Raji (cell line): Measurements from ENCODE around the gene COX14.

Experiments
- POLR2A ChIP-seq: IDR thresholded peaks from 2 replicates; pipeline ENCODE4 v1.6.1; 2011; ENCODE audit warnings: low read depth, low read length, control low read depth; ENCODE audit not compliant: insufficient read depth

Gene COX14

DNA sequence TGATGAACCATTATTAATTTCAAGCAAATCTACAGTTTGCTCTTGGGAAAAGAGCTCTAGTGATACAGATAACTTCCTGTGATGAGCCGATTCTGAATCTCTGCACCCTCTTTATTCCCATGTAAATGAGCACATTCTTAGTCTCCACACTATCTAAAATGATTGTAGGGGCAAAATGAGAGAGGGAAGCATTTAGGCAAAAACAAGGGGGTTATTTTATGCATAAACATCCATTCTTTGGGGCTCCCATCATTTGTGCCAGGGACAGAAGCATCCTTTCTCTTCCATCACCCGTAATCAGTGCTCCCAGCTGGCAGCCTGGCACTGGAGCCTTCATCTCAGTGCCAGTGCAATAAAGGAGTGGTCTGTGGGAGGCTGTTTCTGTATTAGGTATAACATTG, 9.9 kb upstream of the COX14 start:
- no peak for TF ChIP-seq POLR2A

DNA sequence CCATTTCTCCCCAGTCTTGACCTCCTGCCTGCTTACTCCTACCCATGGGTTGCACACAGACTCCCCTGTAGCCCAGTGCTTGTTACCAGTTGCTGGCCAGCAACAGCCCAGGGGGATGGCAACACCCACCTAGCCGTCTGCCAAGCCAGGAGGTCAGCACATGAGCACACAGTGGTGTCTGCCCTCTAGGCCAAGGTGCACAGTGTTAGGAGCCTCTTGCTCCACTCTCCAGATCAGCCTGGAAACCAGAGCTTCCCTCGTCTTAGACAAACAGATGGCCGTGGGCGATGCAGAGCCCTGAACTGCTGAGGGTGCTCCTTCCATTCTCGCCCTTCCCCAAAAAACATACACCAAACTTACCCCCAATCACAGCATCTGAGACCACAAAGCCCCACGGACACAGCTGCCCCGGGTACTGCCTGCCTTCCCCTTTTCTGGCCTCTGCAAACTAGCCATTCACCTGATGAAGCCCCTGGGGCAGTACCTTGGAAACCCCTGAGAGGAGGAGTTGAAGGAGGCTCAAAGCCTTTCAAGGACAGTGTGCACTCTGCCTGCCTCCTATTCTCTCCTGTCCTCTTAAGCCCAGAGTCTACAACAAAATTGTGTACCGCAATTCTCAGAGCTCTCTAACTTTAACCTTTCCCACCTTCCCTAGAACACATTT, 9.3 kb upstream of the COX14 start:
- TF ChIP-seq POLR2A = no peak

DNA sequence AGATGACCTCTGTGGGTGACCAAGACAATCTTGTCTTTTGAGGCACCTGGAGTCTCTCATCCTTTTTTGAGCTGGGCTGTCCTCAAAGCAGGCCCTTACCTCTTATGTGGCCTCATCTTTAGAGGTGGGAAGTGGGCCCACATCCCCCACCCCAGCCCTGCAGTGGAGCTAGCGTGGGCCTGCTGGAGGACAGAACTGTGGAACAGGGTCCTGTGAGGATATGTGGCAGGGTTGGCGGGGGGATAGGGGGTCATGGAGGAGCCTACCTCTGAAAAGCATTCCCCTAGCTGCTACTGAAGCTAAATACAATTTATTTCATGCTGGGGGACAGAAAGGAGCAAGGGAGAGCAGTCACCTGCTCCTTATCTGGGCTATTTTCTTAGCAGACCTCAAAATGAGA, 8.7 kb upstream of the COX14 start:
- TF ChIP-seq POLR2A = no peak

DNA sequence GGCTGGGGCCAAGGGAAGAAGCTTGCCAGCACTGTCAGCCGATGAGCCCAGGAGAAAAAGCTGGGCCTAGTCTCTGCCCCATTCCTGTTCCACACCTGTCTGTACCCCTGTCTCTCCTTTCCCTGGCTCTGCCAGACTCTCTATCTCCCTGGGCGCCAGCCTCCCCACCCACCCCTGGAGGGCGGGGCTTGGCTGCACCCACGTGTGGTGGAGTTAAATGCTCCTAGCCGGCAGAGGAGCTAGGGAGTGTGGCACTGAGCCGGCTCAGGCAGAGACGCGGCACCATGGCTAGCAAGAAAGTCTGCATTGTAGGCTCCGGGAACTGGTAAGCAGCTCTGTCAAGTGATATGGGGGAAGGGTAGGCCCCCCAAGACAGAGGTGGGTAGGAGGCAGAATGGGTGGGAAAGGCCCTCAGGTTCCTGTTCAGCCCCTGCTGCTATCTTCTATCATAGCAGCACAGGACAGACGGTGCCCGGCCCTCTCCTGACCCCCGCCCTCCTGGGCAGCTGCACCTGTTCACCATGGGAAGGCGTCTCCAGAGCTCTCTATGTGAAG, 8.2 kb upstream of the COX14 start, which contains the start of gene GPD1:
Gene GPD1, plus strand, starts transcription at position 242 of the 555 bp plus-strand sequence. Its CDS starts 43 bp downstream, at position 285.
- TF ChIP-seq POLR2A = no peak

DNA sequence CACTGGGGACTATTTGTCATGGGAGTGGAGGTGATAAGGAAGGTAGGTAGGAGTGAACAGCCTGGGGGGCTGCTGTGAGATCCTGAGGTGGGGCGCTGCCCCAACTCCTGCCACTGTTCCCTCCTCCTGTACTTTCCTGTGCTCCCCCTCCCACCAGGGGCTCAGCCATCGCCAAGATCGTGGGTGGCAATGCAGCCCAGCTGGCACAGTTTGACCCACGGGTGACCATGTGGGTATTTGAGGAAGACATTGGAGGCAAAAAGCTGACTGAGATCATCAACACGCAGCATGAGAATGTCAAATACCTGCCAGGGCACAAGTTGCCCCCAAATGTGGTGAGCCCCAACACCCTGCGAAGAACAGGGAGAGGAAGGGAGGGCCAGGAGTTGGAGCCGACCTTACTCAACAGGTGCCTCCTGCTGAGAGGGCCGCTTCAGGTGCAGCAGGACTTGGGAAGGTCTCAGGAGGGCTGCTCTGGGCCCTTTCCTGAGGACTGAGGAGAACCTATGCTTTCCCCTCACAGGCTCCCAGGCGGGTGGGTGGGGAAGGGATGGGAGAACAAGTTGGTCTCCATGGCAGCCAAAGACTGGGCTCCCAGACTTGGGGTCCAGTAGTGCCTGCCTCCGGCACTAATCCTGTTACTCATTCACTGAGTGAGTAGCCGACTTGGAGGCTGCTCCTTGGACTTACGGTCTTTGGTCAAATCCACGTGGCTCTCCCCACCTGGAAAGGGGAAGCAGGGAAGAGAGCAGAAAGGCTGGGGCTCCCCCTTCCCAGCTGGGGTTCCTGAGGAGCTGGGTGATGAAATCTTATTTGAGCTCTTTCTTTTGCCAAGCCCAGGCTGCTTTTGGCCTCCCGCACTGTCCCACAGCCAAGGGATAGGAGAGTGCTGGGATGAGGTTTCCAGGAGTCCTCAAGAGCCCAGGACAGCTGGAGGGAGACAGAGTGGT, 7.3 kb upstream of the COX14 start:
- no peak for TF ChIP-seq POLR2A

DNA sequence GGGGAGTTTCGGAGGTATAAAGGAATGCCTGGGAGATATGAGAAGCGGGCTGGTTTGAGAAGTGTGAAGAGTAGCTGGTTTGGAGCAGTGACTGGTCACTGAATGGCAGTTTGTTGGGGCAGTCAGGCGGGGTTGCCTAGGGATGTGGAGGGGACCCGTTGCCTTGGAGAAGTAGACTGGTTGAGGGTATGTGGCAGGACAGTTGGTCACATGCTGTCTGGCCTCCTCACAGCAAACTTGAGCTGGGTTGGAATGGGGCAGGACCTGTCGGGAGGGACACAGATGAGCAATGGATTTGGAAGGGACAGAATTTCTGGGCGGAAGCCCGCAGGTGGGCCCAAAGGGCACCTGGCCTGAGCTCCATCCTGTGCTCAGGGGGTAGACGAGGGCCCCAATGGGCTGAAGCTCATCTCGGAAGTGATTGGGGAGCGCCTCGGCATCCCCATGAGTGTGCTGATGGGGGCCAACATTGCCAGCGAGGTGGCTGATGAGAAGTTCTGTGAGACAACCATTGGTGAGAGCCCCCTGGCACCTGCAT, 6.1 kb upstream of the COX14 start:
- no peak for TF ChIP-seq POLR2A

DNA sequence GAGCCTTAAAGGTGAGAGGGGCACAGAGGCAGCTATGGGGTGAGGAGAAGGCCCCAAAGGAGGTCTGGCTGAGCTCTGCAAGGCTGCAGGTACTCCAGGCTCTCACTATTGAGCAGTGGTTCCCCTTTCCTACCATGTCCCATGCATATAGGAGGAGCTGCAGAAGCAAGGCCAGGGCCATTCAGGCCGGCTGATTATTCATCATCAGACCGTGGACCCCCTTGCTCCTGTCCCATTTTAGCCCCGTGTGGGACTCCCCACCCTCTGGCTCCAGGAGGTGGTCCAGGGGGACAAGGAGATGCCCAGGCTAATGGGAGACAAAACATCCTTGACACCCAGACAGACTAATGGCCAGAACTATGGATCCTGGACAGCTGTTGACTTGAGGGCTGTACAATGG, 5.1 kb upstream of the COX14 start:
- no peak for TF ChIP-seq POLR2A

DNA sequence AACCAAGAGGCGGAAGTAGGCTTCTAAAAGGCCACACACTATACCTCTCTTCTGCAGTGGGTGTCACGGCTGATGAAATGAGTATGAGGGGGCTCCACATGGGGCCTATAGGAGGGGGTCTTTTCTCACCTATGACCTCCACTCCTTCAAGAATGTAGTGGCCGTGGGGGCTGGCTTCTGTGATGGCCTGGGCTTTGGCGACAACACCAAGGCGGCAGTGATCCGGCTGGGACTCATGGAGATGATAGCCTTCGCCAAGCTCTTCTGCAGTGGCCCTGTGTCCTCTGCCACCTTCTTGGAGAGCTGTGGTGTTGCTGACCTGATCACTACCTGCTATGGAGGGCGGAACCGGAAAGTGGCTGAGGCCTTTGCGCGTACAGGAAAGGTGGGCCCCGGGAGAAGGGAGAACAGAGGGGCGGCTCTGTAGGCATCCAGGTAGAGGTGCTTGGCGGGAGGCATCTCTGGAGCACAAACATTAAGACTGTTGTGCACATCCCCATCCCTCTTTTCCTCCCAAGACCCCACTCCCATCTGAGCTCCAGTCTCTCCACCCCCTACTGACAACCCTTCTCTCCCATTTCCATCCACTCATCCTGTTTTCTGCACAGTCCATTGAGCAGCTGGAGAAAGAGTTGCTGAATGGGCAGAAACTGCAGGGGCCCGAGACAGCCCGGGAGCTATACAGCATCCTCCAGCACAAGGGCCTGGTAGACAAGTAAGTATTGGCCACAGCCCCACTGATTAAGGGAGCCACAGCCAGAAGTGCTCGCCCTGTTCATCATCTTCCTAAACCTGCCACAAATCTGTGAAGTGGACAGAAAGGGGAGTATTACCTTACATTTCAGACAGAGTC, 4.4 kb upstream of the COX14 start:
- no peak for TF ChIP-seq POLR2A

DNA sequence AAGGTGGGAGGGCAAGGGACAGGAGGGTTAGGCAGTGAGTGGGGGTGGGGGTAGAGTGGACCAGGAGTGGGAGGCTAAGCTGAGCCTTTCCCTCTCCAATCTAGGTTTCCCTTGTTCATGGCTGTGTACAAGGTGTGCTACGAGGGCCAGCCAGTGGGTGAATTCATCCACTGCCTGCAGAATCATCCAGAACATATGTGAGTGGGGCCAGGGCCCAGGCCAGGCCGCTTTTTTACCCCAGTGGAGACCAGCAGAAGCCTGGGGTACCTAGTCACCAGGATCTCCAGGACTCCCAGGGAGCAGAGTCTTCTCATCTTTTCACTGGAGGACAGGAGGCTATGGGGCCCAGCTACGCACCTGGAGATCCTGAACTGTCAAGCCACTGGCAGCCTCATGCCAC, 2.7 kb upstream of the COX14 start:
- TF ChIP-seq POLR2A = no peak

DNA sequence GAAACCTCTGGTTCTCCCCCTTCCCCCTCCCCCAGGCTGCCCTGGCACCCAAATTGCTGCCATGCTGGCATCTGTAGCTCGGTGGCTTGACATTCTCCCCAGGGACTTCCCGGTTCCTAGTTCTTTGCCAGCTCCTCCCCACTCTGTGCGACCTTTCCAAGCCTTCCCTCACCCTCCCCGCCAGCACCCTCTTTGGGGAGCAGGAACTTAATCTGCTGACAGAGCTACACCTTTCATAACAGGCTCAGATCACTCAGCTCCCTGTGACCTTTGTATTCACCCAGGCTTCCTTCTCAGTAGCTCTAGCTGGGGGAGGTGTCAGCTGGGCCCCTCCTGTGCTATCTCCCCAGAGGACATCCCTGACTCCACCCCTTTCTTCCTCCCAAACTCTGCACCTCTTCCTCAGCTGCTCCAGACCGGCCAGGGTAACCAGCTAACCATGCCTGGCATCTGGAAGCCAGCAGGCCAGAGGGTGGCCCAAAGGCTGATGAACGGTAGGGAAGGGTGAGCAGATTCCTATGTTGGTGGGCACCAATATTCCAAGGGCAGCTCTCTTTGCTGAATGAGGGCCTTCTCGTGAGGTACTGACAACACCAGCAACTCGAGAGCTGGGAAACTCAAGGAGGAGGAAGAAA, 1.8 kb upstream of the COX14 start:
- no peak for TF ChIP-seq POLR2A

DNA sequence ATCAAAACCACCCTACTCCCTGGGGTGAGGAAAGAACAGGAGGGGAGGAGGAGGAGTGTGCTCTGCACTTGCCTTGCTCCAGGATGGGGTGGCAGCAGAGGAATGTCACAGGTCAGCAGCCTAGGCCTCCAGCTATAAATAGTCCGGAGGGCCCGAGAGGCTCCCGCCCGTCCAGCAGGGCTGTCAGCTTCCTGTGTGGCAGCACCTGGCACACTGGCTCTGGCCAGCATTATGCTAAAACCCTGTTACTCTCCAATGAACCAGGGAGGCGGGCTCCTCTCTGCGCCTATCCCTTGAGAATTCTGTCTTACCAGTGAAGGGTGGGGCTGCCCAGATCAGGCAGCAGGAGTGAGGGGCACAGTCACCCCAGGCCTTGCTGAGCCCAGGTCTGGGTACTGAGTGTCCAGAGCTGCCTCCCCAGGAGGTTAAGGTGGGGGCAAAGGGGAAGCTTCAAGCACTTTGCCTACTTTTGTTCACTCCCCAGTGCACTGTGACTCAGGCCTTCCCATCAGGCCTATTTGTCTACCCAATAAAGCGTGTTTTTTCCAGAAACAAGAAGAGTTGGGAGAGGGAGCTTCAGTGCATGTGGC, 1.2 kb upstream of the COX14 start:
- peak; percentile 14; the same call in 1 of the 2 replicates for TF ChIP-seq POLR2A

DNA sequence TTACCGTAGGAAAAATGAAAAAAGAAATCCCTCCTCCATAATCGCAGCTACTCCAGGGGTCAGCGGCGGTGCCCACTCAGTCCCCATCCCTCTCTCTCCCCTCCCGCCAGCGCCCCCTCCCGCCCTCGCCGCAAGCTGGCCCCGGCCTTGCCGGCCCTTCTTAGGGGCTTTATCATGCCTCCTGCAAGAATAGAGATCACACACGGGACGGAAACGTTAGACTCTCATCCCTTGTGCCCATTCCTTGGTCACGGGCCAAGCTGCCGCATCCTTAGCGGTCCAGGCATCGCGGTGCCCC, 692 bp upstream of the COX14 start:
- TF ChIP-seq POLR2A = no peak

DNA sequence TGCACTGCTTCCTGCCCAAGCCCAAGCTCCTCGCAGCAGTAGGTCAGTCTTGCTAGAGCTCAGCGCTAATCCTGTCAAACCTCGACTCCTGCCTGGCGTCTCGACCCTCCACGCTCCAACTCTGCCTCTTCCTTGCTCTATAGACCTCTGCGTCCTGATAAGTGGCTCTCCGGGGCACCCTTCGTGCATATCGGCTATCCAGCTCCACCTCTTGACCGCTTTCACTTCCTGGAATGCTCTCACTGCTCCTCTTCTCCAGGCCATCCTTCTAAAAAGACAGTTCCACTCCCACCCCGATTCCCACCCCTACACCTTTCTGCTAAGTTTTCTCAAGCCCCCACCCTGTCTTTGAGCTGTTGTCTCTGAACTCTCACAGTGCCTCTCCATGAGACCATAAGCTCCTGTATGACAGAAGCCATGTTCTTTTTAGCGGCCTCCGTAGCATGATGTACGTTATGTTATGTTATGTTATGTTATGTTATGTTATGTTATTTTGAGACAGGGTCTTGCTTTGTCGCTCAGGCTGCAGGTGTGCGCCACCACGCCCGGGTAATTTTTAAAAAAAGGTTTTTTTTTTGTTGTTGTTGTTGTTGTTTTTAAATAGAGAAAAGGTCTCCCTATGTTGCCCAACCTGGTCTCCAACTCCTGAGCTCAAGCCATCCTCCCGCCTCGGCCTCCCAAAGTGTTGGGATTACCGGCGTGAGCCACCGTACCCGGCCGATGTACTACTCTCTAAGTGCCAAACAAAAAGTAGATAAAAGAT, 601 bp downstream of the COX14 start:
- TF ChIP-seq POLR2A = no peak
